GM19351 (cell line): ENCODE measurements around the gene HOXA4.
A peak's percentile ranks its signal among the peaks of the same experiment; 100 is the strongest.

Experiments
- ATAC-seq: cut with Tn5 transposase; IDR thresholded peaks from one replicate; pipeline ENCODE4 v1.9.1; 2021; ENCODE audit warnings: mild to moderate bottlenecking, moderate library complexity; ENCODE audit not compliant: unreplicated experiment

The HOXA4 gene

GRCh38 chr7:27158436-27159265 is 28.1 kb upstream of the HOXA4 start:
- ATAC-seq: no peak

GRCh38 chr7:27157702-27158431 is 27.3 kb upstream of the HOXA4 start:
- ATAC-seq: no peak

GRCh38 chr7:27156916-27157701 is 26.6 kb upstream of the HOXA4 start:
- ATAC-seq: no peak

GRCh38 chr7:27156508-27156898 is 25.9 kb upstream of the HOXA4 start, which contains the start of gene HOXA7:
HOXA7 (minus strand) TSS chr7:27156675; CDS start chr7:27156545, 130 bp downstream.
- no peak for ATAC-seq

- no peak for ATAC-seq
Observed at GRCh38 chr7:27155816-27156507, 25.4 kb upstream of the HOXA4 start.

- no peak for ATAC-seq
Observed at GRCh38 chr7:27154901-27155815, 24.6 kb upstream of the HOXA4 start.

GRCh38 chr7:27154369-27154768 is 23.8 kb upstream of the HOXA4 start:
- ATAC-seq: no peak

GRCh38 chr7:27153526-27153925 is 23.0 kb upstream of the HOXA4 start:
- no peak for ATAC-seq

GRCh38 chr7:27152816-27153442 is 22.4 kb upstream of the HOXA4 start:
- ATAC-seq: no peak

- no peak for ATAC-seq
Observed at GRCh38 chr7:27151931-27152815, 21.6 kb upstream of the HOXA4 start, which contains the start of gene HOXA3. HOXA3 (minus strand) TSS chr7:27152583; CDS start chr7:27110640, 41,943 bp downstream.

GRCh38 chr7:27151341-27151930 is 20.9 kb upstream of the HOXA4 start:
- ATAC-seq: no peak

- peak; percentile 90 for ATAC-seq
Observed at GRCh38 chr7:27150568-27151340, 20.2 kb upstream of the HOXA4 start.

GRCh38 chr7:27149842-27150567 is 19.4 kb upstream of the HOXA4 start:
- ATAC-seq: no peak

- no peak for ATAC-seq
Observed at GRCh38 chr7:27148756-27149641, 18.4 kb upstream of the HOXA4 start.

GRCh38 chr7:27148031-27148755 is 17.6 kb upstream of the HOXA4 start:
- ATAC-seq: no peak
